Measurements from ENCODE around the gene PTGFRN. TPM values are rescaled to one million over a fixed set of nuclear protein-coding genes. Genes with fewer than 3 reads are reported as not detected.

The PTGFRN gene
- total and polyA plus RNA-seq, 9 of the 15 experiments (the other 6 are each of a cell fraction or from before 2014, with no cell fraction given), result 17.3 to 33.1 (median 25.7) TPM

DNA sequence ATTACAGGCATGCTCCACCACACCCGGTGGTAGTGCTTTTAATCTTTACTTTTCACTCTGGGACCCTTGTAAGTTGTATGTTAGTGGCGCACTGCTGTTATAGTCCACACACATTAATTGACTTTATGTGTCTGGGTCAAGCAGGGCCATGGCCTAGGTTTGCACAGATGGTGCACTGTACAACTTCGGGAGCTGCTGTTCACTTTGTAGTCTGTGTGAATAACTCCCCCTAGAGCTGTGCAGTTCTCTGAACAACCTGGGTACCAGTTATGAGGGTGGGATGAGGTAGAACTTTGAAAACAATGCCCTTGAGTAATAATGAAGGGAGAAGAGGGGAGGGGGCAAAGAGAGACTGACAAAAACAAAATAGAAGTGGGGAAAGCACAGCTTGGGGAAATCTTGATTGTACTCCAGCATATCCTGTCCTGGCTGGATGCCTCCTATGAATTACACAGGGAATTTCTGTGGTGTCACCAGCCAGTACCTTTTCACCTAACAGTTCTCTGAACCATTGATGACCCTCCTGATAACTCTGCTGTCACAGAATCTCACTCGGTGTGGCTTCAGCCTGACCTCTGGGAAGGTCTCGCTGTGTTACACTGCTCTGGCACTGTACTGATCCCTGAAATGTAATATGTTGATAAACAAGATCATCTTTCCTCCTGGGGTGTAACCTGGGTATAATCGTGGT lies 2.2 kb downstream of the PTGFRN start (continued):
- TF ChIP-seq, protein P1, sequence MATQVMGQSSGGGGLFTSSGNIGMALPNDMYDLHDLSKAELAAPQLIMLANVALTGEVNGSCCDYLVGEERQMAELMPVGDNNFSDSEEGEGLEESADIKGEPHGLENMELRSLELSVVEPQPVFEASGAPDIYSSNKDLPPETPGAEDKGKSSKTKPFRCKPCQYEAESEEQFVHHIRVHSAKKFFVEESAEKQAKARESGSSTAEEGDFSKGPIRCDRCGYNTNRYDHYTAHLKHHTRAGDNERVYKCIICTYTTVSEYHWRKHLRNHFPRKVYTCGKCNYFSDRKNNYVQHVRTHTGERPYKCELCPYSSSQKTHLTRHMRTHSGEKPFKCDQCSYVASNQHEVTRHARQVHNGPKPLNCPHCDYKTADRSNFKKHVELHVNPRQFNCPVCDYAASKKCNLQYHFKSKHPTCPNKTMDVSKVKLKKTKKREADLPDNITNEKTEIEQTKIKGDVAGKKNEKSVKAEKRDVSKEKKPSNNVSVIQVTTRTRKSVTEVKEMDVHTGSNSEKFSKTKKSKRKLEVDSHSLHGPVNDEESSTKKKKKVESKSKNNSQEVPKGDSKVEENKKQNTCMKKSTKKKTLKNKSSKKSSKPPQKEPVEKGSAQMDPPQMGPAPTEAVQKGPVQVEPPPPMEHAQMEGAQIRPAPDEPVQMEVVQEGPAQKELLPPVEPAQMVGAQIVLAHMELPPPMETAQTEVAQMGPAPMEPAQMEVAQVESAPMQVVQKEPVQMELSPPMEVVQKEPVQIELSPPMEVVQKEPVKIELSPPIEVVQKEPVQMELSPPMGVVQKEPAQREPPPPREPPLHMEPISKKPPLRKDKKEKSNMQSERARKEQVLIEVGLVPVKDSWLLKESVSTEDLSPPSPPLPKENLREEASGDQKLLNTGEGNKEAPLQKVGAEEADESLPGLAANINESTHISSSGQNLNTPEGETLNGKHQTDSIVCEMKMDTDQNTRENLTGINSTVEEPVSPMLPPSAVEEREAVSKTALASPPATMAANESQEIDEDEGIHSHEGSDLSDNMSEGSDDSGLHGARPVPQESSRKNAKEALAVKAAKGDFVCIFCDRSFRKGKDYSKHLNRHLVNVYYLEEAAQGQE (IDR thresholded peaks at IDR 0.05; ENCODE audit: borderline replicate concordance), result 0 out of 2 replicates have a peak, but pooled peaks have one; percentile 2
- TF ChIP-seq, protein P1 (CRISPR knock-in tag; IDR thresholded peaks at IDR 0.05; ENCODE audit: low read depth), result no peak
- peak; percentile 55; the same call in 1 of the 2 replicates for TF ChIP-seq ZEB2 (IDR thresholded peaks at IDR 0.05)
- 0 out of 2 replicates have a peak, but pooled peaks have one; percentile 1 for TF ChIP-seq BRD4 (IDR thresholded peaks at IDR 0.05)
- no peak for TF ChIP-seq ZNF695 (CRISPR knock-in tag; IDR thresholded peaks at IDR 0.05)
- TF ChIP-seq, protein P2, sequence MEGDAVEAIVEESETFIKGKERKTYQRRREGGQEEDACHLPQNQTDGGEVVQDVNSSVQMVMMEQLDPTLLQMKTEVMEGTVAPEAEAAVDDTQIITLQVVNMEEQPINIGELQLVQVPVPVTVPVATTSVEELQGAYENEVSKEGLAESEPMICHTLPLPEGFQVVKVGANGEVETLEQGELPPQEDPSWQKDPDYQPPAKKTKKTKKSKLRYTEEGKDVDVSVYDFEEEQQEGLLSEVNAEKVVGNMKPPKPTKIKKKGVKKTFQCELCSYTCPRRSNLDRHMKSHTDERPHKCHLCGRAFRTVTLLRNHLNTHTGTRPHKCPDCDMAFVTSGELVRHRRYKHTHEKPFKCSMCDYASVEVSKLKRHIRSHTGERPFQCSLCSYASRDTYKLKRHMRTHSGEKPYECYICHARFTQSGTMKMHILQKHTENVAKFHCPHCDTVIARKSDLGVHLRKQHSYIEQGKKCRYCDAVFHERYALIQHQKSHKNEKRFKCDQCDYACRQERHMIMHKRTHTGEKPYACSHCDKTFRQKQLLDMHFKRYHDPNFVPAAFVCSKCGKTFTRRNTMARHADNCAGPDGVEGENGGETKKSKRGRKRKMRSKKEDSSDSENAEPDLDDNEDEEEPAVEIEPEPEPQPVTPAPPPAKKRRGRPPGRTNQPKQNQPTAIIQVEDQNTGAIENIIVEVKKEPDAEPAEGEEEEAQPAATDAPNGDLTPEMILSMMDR (IDR thresholded peaks at IDR 0.05 in 2 of 3, conservative IDR thresholded peaks at IDR 0.05 in 1 of 3; ENCODE audit: insufficient read depth in 2 of 3, low read depth in 1 of 3, low read length in 3 of 3), result peak in 1 of 3 experiments; percentile 9; a peak in 1 of 6 replicates
